Neural progenitor cell (in vitro differentiated cells): ENCODE measurements around the gene MCTP2. TPM values are rescaled to one million over a fixed set of nuclear protein-coding genes. Genes with fewer than 3 reads are reported as not detected.

Experiments
- DNase-seq: peaks from one replicate; pipeline ENCODE4 v3.0.0-alpha.2; 2016; ENCODE audit warnings: low spot score
- H2AFZ ChIP-seq: fragments of 200-600 bp; sonication (generic); replicated peaks from 2 replicates; pipeline ENCODE4 v1.6.1; 2016; ENCODE audit warnings: antibody characterized with exemption
- H3F3A ChIP-seq: fragments of 200-600 bp; sonication (generic); 2 replicates; pipeline ENCODE4 v1.6.1; 2016; ENCODE audit warnings: antibody characterized with exemption, low read depth
- H3K27ac ChIP-seq: fragments of 200-600 bp; sonication (generic); 2 replicates; pipeline ENCODE4 v1.5.1; 2016; ENCODE audit warnings: mild to moderate bottlenecking
- H3K27me3 ChIP-seq: fragments of 200-600 bp; sonication (generic); 2 replicates; pipeline ENCODE4 v1.6.1; 2016; ENCODE audit warnings: mild to moderate bottlenecking, moderate library complexity
- H3K36me3 ChIP-seq: fragments of 200-600 bp; sonication (generic); 2 replicates; pipeline ENCODE4 v1.5.1; 2016
- H3K4me1 ChIP-seq: fragments of 200-600 bp; sonication (generic); 2 replicates; pipeline ENCODE4 v1.6.1; 2016; ENCODE audit warnings: mixed run types
- H3K4me2 ChIP-seq: fragments of 200-600 bp; sonication (generic); 2 replicates; pipeline ENCODE4 v1.6.1; 2016
- H3K4me3 ChIP-seq: fragments of 200-600 bp; sonication (generic); 2 replicates; pipeline ENCODE4 v1.5.1; 2016
- H3K79me2 ChIP-seq: fragments of 200-600 bp; sonication (generic); 2 replicates; pipeline ENCODE4 v1.6.1; 2016; ENCODE audit warnings: low read depth
- H3K9ac ChIP-seq: fragments of 200-600 bp; sonication (generic); 2 replicates; pipeline ENCODE4 v1.6.1; 2016
- H3K9me3 ChIP-seq: fragments of 200-600 bp; sonication (generic); 2 replicates; pipeline ENCODE4 v1.5.1; 2016; ENCODE audit warnings: low read depth
- H4K20me1 ChIP-seq: fragments of 200-600 bp; sonication (generic); 2 replicates; pipeline ENCODE4 v1.6.1; 2016; ENCODE audit warnings: low read depth
- H3K27ac Mint-ChIP-seq: 3 replicates; pipeline ENCODE4 v1.8.0; 2021; ENCODE audit warnings: mixed read lengths
- H3K27me3 Mint-ChIP-seq: 2 replicates; pipeline ENCODE4 v1.8.0; 2022; ENCODE audit warnings: low read depth, mild to moderate bottlenecking, inconsistent platforms, moderate library complexity, mixed read lengths; ENCODE audit not compliant: insufficient read depth
- H3K36me3 Mint-ChIP-seq: 3 replicates; pipeline ENCODE4 v1.8.0; 2021; ENCODE audit warnings: mixed read lengths
- H3K4me1 Mint-ChIP-seq: 3 replicates; pipeline ENCODE4 v1.8.0; 2021; ENCODE audit warnings: mixed read lengths
- H3K4me3 Mint-ChIP-seq: 3 replicates; pipeline ENCODE4 v1.8.0; 2021; ENCODE audit warnings: mild to moderate bottlenecking, moderate library complexity, mixed read lengths
- H3K9me3 Mint-ChIP-seq: 3 replicates; pipeline ENCODE4 v1.8.0; 2020; ENCODE audit warnings: mixed read lengths
- EZH2 ChIP-seq: fragments of 200-600 bp; sonication (generic); IDR thresholded peaks from 2 replicates; pipeline ENCODE4 v1.6.1; 2017; ENCODE audit warnings: antibody characterized with exemption, mild to moderate bottlenecking, moderate library complexity
- EZH2phosphoT487 ChIP-seq: fragments of 200-600 bp; sonication (generic); IDR thresholded peaks from 2 replicates; pipeline ENCODE4 v1.6.1; 2017; ENCODE audit warnings: antibody characterized with exemption
- total RNA-seq: library from RNA; depleted of rRNA; stranded (reverse); fragments of >200 nt; gene quantifications from 2 replicates; pipeline ENCODE4 v1.2.3, GENCODE V29; 2015; ENCODE audit warnings: low replicate concordance
- TF ChIP-seq, protein P1 (sequence below): fragments of 200-600 bp; sonication (generic); IDR thresholded peaks from 2 replicates; pipeline ENCODE4 v1.5.1; 2017; ENCODE audit warnings: antibody characterized with exemption, mild to moderate bottlenecking

The MCTP2 gene
- total RNA-seq, 1 donor from 2014 or later, result 0.17 TPM

DNA sequence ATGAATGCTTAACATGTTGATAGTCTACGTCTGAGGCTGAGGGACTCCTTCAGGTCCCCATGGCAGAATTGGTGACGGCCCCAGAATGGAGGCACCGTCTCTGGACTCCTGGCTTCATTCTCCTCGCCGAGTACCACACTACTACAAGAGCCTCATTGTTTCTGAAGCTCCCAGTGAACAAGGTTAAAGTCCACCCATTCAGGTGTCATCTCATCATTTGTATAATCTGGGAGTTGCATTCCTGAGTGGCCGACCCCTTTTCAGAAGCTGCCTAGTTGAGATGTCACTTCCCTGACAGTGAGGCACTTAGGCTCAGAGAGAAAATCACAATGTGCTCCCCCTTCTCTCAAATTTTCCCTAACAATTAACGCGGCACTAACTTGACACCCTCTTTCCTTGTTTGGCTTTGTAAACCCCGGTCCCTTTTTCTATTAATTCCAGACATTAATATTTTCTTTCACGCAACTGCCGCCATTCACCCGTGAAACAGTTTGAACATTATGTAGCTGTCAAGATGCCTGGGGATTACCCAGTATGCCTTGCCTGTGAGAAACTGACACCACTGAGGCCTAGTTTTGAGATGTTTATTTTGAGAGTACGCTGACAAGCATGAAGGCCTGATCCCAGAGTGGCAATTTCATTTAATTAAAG is 105.6 kb downstream of the MCTP2 start:
- Mint-ChIP-seq H3K36me3 (no peaks in the 10 kb centered on the region), H3K4me3 (no peak overlapping the region), H3K27ac (no peak overlapping the region), H3K27me3 (no peaks in the 10 kb centered on the region), H3K9me3 (no peaks in the 10 kb centered on the region), H3K4me1 (peaks cover 19% of the 10 kb centered on the region)
- Histone ChIP-seq H3K27ac (no peak overlapping the region), H3K4me1 (peaks cover 10% of the 10 kb centered on the region), H3K79me2 (no peaks in the 10 kb centered on the region), H3F3A (no peaks in the 10 kb centered on the region), H3K4me3 (no peak overlapping the region), H3K4me2 (no peak overlapping the region), H2AFZ (no peak overlapping the region), H3K9ac (no peak overlapping the region), H3K27me3 (no peaks in the 10 kb centered on the region), H3K36me3 (no peaks in the 10 kb centered on the region), H4K20me1 (no peaks in the 10 kb centered on the region), H3K9me3 (no peaks in the 10 kb centered on the region)
- no peak for DNase-seq
- TF ChIP-seq EZH2 (no peak), EZH2phosphoT487 (no peak)
- TF ChIP-seq, protein P1, sequence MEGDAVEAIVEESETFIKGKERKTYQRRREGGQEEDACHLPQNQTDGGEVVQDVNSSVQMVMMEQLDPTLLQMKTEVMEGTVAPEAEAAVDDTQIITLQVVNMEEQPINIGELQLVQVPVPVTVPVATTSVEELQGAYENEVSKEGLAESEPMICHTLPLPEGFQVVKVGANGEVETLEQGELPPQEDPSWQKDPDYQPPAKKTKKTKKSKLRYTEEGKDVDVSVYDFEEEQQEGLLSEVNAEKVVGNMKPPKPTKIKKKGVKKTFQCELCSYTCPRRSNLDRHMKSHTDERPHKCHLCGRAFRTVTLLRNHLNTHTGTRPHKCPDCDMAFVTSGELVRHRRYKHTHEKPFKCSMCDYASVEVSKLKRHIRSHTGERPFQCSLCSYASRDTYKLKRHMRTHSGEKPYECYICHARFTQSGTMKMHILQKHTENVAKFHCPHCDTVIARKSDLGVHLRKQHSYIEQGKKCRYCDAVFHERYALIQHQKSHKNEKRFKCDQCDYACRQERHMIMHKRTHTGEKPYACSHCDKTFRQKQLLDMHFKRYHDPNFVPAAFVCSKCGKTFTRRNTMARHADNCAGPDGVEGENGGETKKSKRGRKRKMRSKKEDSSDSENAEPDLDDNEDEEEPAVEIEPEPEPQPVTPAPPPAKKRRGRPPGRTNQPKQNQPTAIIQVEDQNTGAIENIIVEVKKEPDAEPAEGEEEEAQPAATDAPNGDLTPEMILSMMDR, result no peak

DNA sequence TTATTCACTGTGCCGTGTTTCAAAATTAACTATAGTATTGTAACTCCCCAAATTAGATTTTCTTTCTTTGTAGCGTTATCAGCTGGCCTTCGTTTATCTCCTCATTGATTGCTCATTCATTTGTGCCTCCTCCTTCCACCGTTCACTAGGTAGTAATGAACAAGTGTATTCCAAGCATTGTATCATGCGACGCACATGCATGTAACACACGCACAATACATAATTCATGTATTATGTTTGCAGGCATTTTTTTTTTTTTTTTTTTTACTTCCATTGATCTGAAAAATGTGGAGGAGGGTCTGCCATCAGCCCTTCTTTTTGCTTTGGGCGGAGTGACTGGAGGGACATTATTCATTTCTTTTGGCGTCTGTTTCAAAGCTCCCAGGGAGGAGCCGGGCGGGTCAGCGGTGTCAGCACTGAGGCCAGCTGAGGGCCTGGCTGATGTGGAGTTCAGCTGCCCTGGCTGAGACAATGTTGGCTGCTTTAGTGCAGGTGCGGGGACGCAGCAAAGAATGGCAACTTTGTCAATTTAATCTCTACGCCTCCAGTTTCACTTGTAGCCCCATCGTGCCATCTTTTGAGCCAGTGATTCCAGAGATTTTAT is 107.0 kb downstream of the MCTP2 start:
- H3K4me1 Mint-ChIP-seq, result peaks cover 19% of the 10 kb centered on the region
- Histone ChIP-seq H3K4me3 (no peak overlapping the region), H3K36me3 (no peaks in the 10 kb centered on the region), H3K27ac (no peak overlapping the region), H4K20me1 (no peaks in the 10 kb centered on the region), H3F3A (no peaks in the 10 kb centered on the region), H3K9me3 (no peaks in the 10 kb centered on the region), H3K4me1 (peaks cover 10% of the 10 kb centered on the region), H3K79me2 (no peaks in the 10 kb centered on the region), H3K27me3 (no peaks in the 10 kb centered on the region), H3K9ac (no peak overlapping the region), H3K4me2 (peak overlapping the region; percentile 22), H2AFZ (no peak overlapping the region)
- no peaks in the 10 kb centered on the region for H3K27me3 Mint-ChIP-seq
- TF ChIP-seq EZH2phosphoT487, result no peak
- TF ChIP-seq EZH2, result no peak
- TF ChIP-seq, protein P1, result no peak
- DNase-seq, result peak; percentile 27
- H3K4me3 Mint-ChIP-seq, result no peak overlapping the region
- H3K27ac Mint-ChIP-seq, result no peak overlapping the region
- H3K9me3 Mint-ChIP-seq, result no peaks in the 10 kb centered on the region
- no peaks in the 10 kb centered on the region for H3K36me3 Mint-ChIP-seq

DNA sequence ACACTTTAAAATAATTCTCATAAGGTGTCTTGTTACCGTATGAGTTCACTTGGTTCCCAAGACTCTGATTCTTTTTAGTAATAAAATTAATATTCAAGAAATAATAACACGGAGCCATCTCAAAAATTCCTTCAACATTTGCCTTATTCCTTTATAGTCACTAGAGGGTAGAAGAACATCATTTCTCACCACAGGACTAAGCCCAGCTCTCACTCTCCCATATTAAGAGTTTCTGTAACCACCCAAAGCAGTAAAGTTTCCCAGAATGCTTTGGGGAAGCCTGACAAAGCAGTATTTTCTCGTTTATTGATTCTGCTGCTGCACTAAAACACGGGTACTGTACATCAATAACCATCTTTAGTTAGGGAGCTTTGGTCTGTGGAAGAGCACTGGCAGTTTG is 114.9 kb downstream of the MCTP2 start:
- H2AFZ ChIP-seq, result peak overlapping the region; percentile 71

DNA sequence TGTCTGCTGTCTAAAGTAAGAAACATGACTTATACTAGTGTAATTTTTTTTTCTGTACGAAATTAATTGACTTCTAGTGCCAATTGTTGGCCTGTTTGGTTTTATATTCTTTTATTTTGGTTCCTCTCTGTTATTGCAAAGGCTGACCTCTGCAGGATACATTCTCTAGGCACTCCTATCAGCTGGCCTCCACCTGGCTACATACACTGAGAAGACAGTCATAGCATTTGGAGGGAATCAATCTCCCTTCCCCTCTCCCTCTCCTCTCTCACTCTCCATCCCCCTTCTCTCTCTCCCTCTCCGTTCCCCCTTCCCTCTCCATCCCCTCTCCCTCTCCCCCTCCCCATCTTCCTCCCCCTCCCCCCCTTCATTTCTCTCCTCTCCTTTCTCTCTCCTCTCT is 116.7 kb downstream of the MCTP2 start:
- H3K36me3 ChIP-seq, result no peaks in the 10 kb centered on the region
- H3K4me3 Mint-ChIP-seq, result no peak overlapping the region
- H3K4me2 ChIP-seq, result no peak overlapping the region
- no peaks in the 10 kb centered on the region for H3K4me1 Mint-ChIP-seq
- TF ChIP-seq EZH2 (no peak), EZH2phosphoT487 (no peak)
- TF ChIP-seq, protein P1, result no peak
- H3K27ac Mint-ChIP-seq, result no peak overlapping the region
- peaks cover 6% of the 10 kb centered on the region for H3K27me3 Mint-ChIP-seq
- H4K20me1 ChIP-seq, result no peaks in the 10 kb centered on the region
- no peak overlapping the region for H3K27ac ChIP-seq
- H3K27me3 ChIP-seq, result no peaks in the 10 kb centered on the region
- no peak for DNase-seq
- no peaks in the 10 kb centered on the region for H3K9me3 Mint-ChIP-seq
- no peaks in the 10 kb centered on the region for H3F3A ChIP-seq
- H3K9me3 ChIP-seq, result no peaks in the 10 kb centered on the region
- H3K4me3 ChIP-seq, result no peak overlapping the region
- no peaks in the 10 kb centered on the region for H3K4me1 ChIP-seq
- no peaks in the 10 kb centered on the region for H3K79me2 ChIP-seq
- no peaks in the 10 kb centered on the region for H3K36me3 Mint-ChIP-seq
- H3K9ac ChIP-seq, result no peak overlapping the region
- no peak overlapping the region for H2AFZ ChIP-seq

More for the DNA sequence above, 114.9 kb downstream of the MCTP2 start:
- Histone ChIP-seq H3K9ac (no peak overlapping the region), H3K4me1 (no peaks in the 10 kb centered on the region), H3K36me3 (no peaks in the 10 kb centered on the region), H3K9me3 (no peaks in the 10 kb centered on the region), H3K79me2 (no peaks in the 10 kb centered on the region), H3K4me3 (no peak overlapping the region), H3F3A (no peaks in the 10 kb centered on the region), H3K27me3 (no peaks in the 10 kb centered on the region), H3K4me2 (no peak overlapping the region), H4K20me1 (no peaks in the 10 kb centered on the region), H3K27ac (no peak overlapping the region)
- no peak overlapping the region for H3K27ac Mint-ChIP-seq
- no peaks in the 10 kb centered on the region for H3K9me3 Mint-ChIP-seq
- H3K4me1 Mint-ChIP-seq, result no peaks in the 10 kb centered on the region
- H3K4me3 Mint-ChIP-seq, result no peak overlapping the region
- no peak for TF ChIP-seq EZH2
- DNase-seq, result no peak
- H3K27me3 Mint-ChIP-seq, result peaks cover 6% of the 10 kb centered on the region
- no peaks in the 10 kb centered on the region for H3K36me3 Mint-ChIP-seq
